Tibial nerve (tissue), 4 donors: ENCODE results near the gene MAP1LC3B. TPM values are rescaled to one million over a fixed set of nuclear protein-coding genes. Genes with fewer than 3 reads are reported as not detected.

Source experiments
- DNase-seq, 2 donors: peaks; one replicate each; pipeline ENCODE4 v3.0.0-alpha.2; 2019; ENCODE audit warnings: low spot score in 2 of 2
- H3K27ac ChIP-seq, 4 donors: fragments of 200-600 bp; sonication (generic) in 3 of 4; one replicate each; pipeline ENCODE4 v1.5.1; 2017 to 2019; ENCODE audit warnings: mild to moderate bottlenecking in 1 of 4
- H3K27me3 ChIP-seq, 2 donors: fragments of 200-600 bp; sonication (generic) in 1 of 2; one replicate each; pipeline versions ENCODE4 v1.5.1 to v1.6.0; 2017 to 2019
- H3K36me3 ChIP-seq, 3 donors: fragments of 200-600 bp; sonication (generic); one replicate each; pipeline ENCODE4 v1.5.1; 2018 to 2019
- H3K4me1 ChIP-seq, 4 donors: fragments of 200-600 bp; sonication (generic) in 3 of 4; one replicate each; pipeline ENCODE4 v1.5.1; 2017 to 2019
- H3K4me3 ChIP-seq, 4 donors: fragments of 200-600 bp; sonication (generic) in 3 of 4; one replicate each; pipeline ENCODE4 v1.5.1; 2017 to 2019; ENCODE audit warnings: mild to moderate bottlenecking in 1 of 4, moderate library complexity in 1 of 4
- H3K9me3 ChIP-seq, 4 donors: fragments of 200-600 bp; sonication (generic) in 3 of 4; one replicate each; pipeline ENCODE4 v1.5.1; 2017 to 2019
- CTCF ChIP-seq, 5 experiments: fragments of 200-600 bp in 3 of 5; fragments of 450-650 bp in 2 of 5; sonication (generic) in 3 of 5; IDR thresholded peaks; one replicate each; pipeline ENCODE4 v1.5.1; 2016 to 2019; ENCODE audit warnings: antibody characterized with exemption in 5 of 5, mild to moderate bottlenecking in 3 of 5, moderate library complexity in 2 of 5
- EP300 ChIP-seq, 2 donors: sonication (generic); formaldehyde crosslinking; IDR thresholded peaks; one replicate each; pipeline ENCODE4 v1.6.1; 2017; ENCODE audit warnings: antibody characterized with exemption in 2 of 2, mild to moderate bottlenecking in 1 of 2
- POLR2A ChIP-seq, 2 donors: fragments of 450-650 bp; IDR thresholded peaks; one replicate each; pipeline ENCODE4 v1.6.1; 2017; ENCODE audit warnings: antibody characterized with exemption in 2 of 2, mild to moderate bottlenecking in 2 of 2, moderate library complexity in 2 of 2
- WGBS, 2 donors: methylation state at CpG; one replicate each; pipeline ENCODE4 v1.1.5; 2018; 5-methylcytosine and 5-hydroxymethylcytosine counted together
- total RNA-seq, 4 donors: library from RNA; depleted of rRNA; stranded (reverse); fragments of >200 nt; gene quantifications; one replicate each; pipeline ENCODE4 v1.1.0, GENCODE V29; 2016

The MAP1LC3B gene
- total RNA-seq, 4 donors from 2014 or later = 60.9 to 78.1 (median 68.2) TPM

GRCh38 chr16:87453326-87453725, 61.2 kb downstream of the MAP1LC3B start:
- Histone ChIP-seq H3K9me3 (no peaks in the 10 kb centered on the region), H3K27ac (no peak overlapping the region), H3K4me1 (peaks cover 0 to 39% (median 0%) of the 10 kb centered on the region in 4 donors), H3K27me3 (no peaks in the 10 kb centered on the region), H3K36me3 (peaks cover 0 to 67% (median 0%) of the 10 kb centered on the region in 3 donors), H3K4me3 (no peak overlapping the region)
- DNase-seq = no peak
- no peak for TF ChIP-seq EP300 (IDR thresholded peaks at IDR 0.05)
- no peak for TF ChIP-seq CTCF (IDR thresholded peaks at IDR 0.05)
- TF ChIP-seq POLR2A (IDR thresholded peaks at IDR 0.05) = no peak
- 76 to 84% methylated on average over 8 to 13 of the region's 14 CpGs for WGBS, 2 donors

Other genes with a start within 250 kb of the MAP1LC3B start
- gene C16orf95, start 74.9 kb upstream of the MAP1LC3B start, total RNA-seq = 1 to 10 TPM in 3 of 4 donors, under 1 TPM in 1; 0.44 to 9.8 (median 2.6) TPM
- gene FBXO31, start 8.6 kb upstream of the MAP1LC3B start, total RNA-seq = 100 to 1,000 TPM in 3 of 4 donors, 10 to 100 TPM in 1; 89.4 to 241 (median 147) TPM
- 10 to 100 TPM; 15.3 to 45.8 (median 25.8) TPM for gene ZCCHC14, start 100.7 kb downstream of the MAP1LC3B start, total RNA-seq
- under 1 TPM in 1 of 4 donors, not detected in 3; 0.39 TPM for gene JPH3, start 210.2 kb downstream of the MAP1LC3B start, total RNA-seq